Cardiac fibroblast (primary cell): ENCODE measurements around the gene CNTN5.

Experiments
- DNase-seq, 2 donors: peaks; one replicate each; pipeline versions ENCODE4 v3.0.0 to v3.0.0-alpha.2; 2010; ENCODE audit warnings: low read depth in 2 of 2
- H3K4me3 ChIP-seq, 2 donors: replicated peaks in 1 of 2; 1 replicate in 1 of 2; 2 replicates in 1 of 2; pipeline ENCODE4 v1.5.1; 2011; ENCODE audit warnings: low read depth in 2 of 2, low read length in 2 of 2, mild to moderate bottlenecking in 2 of 2, moderate library complexity in 1 of 2
- TF ChIP-seq, protein P1 (sequence below): IDR thresholded peaks from one replicate; pipeline ENCODE4 v1.5.1; 2011; ENCODE audit warnings: low read depth, mild to moderate bottlenecking, low read length, inconsistent platforms

CNTN5 gene

DNA sequence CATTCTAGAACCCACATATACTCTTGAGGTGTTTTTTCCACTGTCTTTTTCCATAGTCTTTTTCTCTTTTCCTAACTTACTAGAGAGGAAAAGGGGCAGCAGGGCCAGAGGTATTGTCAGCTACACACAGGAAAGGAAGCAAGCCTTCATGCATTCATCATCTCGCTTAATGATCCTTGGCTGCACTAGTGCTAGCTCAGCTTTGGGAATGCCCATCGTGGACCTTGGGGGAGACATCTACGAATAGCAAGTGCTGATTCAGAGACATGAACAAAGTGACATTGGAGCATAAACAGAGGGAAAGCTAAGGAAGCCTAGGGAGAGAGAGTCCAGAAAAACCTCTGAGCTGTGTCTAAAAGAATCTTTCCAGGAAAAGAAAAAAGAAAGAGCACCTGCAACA is 1200.1 kb downstream of the CNTN5 start:
- no peak for DNase-seq

DNA sequence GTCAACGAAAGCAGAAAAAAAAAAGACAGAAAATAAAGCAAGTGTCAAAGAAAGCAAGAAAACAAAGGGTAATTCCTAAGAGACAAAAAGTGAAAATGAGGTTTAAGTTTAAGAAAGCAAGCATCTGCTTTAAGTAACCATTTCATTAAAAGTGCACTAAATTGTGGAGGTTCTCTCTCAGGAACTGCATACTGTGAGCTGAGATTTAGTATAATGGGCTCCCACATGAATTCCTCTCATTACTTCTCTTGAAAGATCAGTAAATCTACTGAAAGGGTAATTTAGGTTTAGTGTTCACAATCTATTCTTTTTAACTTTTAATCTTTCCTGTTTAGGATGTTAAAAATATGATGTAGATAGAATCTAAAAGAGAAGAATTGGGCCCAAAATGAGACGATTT is 1201.0 kb downstream of the CNTN5 start:
- no peak for DNase-seq
- no peak overlapping the region for H3K4me3 ChIP-seq
- TF ChIP-seq, protein P1, sequence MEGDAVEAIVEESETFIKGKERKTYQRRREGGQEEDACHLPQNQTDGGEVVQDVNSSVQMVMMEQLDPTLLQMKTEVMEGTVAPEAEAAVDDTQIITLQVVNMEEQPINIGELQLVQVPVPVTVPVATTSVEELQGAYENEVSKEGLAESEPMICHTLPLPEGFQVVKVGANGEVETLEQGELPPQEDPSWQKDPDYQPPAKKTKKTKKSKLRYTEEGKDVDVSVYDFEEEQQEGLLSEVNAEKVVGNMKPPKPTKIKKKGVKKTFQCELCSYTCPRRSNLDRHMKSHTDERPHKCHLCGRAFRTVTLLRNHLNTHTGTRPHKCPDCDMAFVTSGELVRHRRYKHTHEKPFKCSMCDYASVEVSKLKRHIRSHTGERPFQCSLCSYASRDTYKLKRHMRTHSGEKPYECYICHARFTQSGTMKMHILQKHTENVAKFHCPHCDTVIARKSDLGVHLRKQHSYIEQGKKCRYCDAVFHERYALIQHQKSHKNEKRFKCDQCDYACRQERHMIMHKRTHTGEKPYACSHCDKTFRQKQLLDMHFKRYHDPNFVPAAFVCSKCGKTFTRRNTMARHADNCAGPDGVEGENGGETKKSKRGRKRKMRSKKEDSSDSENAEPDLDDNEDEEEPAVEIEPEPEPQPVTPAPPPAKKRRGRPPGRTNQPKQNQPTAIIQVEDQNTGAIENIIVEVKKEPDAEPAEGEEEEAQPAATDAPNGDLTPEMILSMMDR, result no peak

More for the DNA sequence above, 1200.1 kb downstream of the CNTN5 start:
- no peak overlapping the region for H3K4me3 ChIP-seq
- TF ChIP-seq, protein P1, result no peak

DNA sequence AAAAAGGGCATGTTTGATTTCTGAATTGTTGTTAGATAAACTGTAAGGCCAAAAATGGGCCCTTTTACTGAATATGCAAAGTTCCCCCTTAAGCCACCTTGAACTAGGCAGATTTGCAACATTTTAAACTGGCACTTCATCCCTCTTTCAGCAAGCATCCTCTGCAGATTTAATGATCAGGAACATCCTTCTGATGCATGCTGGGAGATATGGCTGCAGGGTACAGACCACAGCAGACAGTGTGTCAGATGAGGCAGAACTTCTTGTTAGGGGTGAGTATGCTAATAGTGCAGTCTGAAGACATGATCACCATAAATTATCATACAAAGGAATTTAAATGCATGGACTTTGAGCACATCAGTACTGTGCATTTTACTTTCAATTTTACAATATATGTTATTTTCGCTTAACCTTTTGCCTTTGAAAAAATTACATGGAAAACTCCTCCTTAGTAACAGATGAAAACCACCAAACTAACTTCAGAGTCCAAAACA is 1203.8 kb downstream of the CNTN5 start:
- no peak overlapping the region for H3K4me3 ChIP-seq
- TF ChIP-seq, protein P1, result no peak
- DNase-seq, result no peak

DNA sequence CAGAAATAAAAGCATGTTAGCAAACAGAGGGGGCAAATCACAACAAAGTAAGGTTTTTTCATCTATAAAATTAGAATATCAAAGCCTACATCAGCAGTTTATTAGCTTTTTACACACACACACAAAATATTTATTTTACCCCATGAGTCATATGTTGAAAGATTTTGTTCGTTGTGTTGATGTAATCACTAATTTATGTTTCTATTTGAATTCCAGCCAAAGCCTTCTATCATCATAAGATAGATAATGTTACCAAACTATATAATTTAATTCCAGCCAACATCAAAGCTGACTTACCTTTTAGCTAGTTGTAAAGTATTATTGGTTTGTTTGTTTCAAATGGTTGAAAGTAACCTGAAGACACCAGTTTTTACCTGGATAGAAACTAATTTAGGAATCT is 1208.3 kb downstream of the CNTN5 start:
- no peak for DNase-seq
- TF ChIP-seq, protein P1, result no peak
- H3K4me3 ChIP-seq, result no peak overlapping the region

DNA sequence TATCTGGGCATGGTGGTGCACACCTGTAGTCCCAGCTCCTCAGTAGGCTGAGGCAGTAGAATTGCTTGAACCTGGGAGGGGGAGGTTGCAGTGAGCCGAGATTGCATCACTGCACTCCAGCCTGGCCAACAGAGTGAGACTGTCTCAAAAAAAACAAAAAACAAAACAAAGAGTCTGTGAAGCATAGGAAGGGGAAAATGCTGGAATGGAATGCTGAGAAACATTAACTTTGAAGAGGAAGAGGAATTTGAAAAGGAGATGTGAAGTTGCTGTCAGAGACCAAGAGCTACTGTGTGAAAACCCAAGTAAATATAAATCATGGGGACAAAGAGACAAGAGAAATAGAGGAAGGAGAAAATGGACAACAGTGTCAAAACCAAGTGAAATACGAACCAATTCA is 1211.3 kb downstream of the CNTN5 start:
- TF ChIP-seq, protein P1, result no peak
- H3K4me3 ChIP-seq, result no peak overlapping the region
- DNase-seq, result no peak

DNA sequence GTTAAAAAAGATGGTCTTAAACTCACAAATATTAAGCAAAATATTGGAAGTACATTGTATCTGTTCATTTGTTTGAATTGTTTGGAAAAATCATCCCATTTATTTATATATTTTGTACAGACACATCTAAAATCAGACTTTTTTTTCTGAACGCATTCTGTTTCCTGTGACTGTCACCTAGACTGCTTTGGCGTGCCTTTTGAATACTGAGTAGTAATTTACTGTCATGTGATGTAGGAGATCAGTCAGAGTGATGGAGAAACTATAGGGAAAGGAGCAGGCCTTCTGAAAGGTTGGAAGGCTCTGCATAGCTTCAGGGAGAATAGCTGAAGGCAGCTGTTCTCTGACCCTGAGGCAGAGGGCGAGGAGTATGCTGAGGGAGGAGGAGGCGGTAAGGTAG is 1214.3 kb downstream of the CNTN5 start:
- H3K4me3 ChIP-seq, result no peak overlapping the region
- no peak for DNase-seq
- TF ChIP-seq, protein P1, result no peak

DNA sequence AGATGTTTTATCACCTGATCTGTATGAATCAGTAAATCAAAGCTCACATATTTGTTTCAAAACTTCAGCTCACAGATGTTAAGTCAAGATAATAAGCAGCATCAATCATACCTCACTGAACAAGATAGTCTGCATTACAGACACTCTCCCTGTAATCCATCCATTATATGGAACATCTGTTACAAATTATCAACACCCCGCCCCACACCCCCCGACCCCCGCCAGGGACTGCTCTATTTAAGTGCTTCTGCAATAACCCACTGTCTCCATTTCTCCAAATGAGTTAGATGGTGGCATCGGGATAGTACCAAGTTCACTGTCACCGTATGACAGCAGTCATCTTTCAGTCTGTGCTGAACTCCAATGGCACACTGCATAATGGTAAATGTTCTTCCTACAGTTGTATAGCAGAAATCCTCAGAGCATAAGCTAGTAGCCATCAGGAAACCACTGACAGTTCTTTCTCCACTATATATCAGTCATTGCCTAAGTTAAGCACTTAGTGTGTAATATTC is 1219.3 kb downstream of the CNTN5 start:
- no peak overlapping the region for H3K4me3 ChIP-seq
- DNase-seq, result no peak
- TF ChIP-seq, protein P1, result no peak
